Heart left ventricle (tissue), 13 donors: Measurements from ENCODE around the gene PTPN21.

Experiments
- CTCF ChIP-seq, 12 donors: fragments of 200-600 bp; sonication (generic) in 4 of 12; IDR thresholded peaks; one replicate each; pipeline versions ENCODE4 v1.5.0 to v1.8.0; 2018 to 2022; ENCODE audit warnings: antibody characterized with exemption in 12 of 12, mild to moderate bottlenecking in 5 of 12
- POLR2A ChIP-seq, 2 donors: fragments of 450-650 bp; IDR thresholded peaks; one replicate each; pipeline ENCODE4 v1.6.1; 2017; ENCODE audit warnings: antibody characterized with exemption in 2 of 2, mild to moderate bottlenecking in 2 of 2, moderate library complexity in 2 of 2
- donor health status: ischemic (EF 13 %, LVEDD 7.1; RV severe dilation, severe dysfunction).
- donor health status: DM: no; HTN: yes; CAD: no.
- donor health status: DM: no; HTN: no; CAD: no.
- donor health status: ischemic (EF 25% LVEDD 6.9; RV normal size, moderate dysfunction).
- donor health status: ischemic (EF 25% LVEDD 5.7; RV mildly dilated, moderate dysfunction).
- donor health status: ischemic (EF 35%, LVEDD 5.7; RV mildly dilated, moderate dysfunction).
- donor health status: nonischemic (EF 11% LVEDD 7.7; RV severe dilation, severe dysfunction).
- donor health status: DM: yes; HTN: yes; CAD: no.
- donor health status: PGD.
- donor health status: ischemic (EF 29% LVEDD 5.4; RV normal size, mild dysfunction).
- donor health status: nonischemic (EF 23%, LVEDD 6.1; RV moderate dilation, normal function).

- TF ChIP-seq CTCF (IDR thresholded peaks at IDR 0.05) (no peak), POLR2A (IDR thresholded peaks at IDR 0.05) (no peak)
Observed at GRCh38 chr14:88420187-88420586, 134.6 kb downstream of the PTPN21 start.
